HUDEP-2 (cell line): ENCODE data around the gene ZWILCH.

Source experiments
- DNase-seq, 76 experiments: peaks; one replicate each; lab custom pipeline; 2025; ENCODE audit not compliant: unreplicated experiment in 76 of 76; lab: John Stamatoyannopoulos, UW

ZWILCH gene

DNA sequence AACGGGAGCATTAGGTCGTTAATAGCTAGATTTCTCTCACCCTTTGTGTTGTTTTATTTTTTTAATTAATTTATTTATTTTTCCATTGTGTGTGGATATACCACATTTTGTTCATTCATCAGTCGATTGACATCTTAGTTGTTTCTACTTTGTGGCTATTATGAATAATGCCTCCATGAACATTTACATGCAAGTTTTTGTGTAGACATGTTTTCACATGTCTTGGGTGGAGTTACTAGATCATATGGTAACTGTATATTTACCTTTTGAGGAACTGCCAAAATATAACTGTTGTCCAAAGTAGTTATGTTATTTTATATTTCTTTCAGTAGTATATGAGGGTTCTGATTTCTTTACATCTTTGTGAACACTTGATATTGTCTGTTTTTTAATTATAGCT, 18.8 kb downstream of the ZWILCH start:
- no peak for DNase-seq

DNA sequence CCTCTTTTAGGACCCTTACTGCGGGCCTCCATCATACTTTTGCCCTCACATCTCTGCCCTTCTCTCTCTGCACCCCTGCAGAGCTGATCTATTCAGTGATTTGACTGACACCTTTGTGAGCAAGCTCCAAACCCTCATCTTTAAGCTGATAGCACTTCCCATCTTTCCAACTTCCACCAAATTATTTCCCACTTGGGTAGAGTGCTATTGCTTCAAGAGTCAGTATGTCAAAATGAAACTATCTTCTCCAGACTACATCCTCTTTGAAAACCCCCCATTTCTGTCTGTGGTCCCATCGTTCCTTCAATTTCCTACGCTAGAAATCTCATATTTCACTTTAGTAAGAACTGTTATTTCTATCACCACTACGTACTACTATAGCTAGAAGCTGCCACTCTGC, 19.7 kb downstream of the ZWILCH start:
- no peak for DNase-seq

DNA sequence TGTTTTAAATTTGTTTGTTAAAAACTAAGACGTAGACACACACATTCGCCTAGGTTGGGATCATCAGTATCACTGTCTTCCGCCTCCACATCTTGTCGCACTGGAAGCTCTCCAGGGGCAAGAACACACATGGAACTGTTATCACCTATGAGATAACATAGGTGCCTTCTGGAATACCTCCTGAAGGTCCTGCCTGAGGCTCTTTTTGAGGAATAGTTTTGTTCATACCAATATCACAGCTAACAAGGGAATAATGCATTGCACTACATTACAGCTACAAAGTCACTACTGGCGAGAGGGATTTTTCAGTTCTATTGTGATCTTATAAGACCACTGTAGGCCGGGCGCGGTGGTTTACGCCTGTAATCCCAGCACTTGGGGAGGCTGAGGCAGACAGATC, 29.9 kb downstream of the ZWILCH start:
- DNase-seq, result no peak

DNA sequence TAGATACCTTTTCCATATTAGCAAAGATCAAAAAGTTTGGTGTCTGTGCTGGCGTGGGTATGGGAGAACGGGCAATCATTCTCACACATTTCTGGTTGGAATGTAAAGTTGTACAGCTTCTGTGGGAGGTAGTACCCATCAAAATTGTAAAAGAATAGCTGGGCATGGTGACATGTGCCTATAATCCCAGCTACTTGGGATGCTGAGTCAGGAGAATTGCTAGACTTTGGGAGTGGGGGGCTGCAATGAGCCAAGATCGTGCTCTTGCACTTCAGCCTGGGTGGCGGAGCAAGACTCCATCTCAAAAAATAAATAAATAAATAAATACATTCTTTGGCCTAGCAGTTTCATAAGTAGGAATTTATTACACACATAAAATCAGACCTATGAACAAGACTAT, 37.8 kb downstream of the ZWILCH start:
- no peak for DNase-seq

DNA sequence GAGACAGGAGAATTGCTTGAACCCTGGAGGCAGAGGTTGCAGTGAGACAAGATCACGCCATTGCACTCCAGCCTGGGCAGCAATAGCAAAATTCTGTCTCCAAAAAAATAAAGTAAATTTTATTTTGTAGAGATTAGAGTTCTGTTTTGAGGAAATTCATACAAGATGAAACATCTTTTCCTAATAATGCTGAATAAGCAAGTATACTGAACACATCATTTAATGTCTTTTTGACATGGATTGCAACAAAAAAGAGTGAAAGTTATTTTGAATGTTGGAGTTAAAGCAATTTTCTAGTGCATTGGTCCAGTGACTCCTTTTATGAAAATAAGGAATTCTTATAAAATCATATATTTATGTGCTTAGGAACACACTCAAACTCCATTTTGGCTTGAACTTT, 40.1 kb downstream of the ZWILCH start:
- DNase-seq, result no peak

DNA sequence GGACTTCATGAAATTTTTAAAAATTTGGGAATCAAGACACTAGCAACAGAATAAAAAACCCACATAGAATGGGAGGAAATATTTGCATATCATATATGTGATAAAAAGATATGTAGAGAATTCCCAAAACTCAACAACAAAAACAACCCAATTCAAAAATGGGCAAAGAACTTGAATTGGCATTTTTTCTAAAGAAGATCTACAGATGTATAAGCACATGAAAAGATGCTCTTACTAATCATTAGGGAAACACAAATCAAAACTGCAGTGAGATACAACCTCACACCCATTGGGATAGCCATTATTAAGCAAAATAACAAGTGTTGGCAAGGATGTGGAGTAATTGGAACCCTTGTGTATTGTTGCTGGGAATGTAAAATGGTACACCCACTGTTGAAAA, 50.6 kb downstream of the ZWILCH start:
- no peak for DNase-seq

DNA sequence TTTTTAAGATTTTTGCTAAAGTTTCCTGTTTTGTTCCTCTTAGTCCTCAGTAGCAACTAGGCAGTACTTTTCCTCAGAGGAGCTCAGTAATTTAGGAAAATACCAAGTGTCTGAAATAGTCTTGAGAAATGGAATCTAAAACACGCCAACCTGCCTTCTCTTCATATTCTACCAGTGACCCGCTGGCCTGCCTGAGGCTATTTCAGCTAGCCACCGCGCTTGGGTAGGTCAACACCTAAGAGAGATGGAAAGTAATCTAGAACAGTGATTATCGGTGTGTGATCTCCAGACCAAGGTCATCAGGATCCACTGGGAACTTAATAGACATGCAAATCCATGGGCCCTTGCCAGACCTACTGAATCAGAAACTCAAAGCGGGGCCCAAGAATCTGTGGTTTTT, 53.1 kb downstream of the ZWILCH start:
- no peak for DNase-seq

DNA sequence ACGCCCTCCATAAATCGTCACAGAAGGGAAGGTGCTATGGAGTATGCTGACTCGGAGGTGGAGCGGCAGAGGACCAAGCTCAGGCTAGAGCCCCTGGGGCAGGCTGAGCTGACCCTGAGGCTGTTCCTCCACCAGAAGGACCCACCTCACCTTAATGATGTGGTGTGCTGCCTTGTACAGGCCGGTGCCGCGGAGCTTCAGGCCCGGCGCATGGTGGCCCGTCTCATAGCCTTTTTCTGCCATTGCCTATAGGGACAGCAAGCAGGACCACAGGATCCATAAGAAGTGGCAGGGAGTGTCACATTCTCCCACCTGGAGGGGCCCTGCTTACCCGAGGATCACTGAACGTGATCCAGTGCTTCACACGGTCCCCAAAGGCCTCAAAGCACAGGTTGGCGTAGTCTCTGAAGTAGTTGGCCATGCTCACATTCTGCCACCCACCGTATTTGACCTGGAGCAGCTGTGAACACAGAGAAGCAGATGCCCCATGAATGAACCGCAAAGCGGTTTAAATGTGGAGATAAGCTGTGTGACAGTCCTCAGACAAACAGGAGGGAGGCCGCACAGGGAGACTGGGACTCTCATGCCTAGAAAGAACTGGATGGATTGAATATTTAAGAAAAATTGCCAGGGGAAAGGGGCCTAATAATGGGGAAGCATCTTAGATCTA, 55.9 kb downstream of the ZWILCH start:
- no peak for DNase-seq

DNA sequence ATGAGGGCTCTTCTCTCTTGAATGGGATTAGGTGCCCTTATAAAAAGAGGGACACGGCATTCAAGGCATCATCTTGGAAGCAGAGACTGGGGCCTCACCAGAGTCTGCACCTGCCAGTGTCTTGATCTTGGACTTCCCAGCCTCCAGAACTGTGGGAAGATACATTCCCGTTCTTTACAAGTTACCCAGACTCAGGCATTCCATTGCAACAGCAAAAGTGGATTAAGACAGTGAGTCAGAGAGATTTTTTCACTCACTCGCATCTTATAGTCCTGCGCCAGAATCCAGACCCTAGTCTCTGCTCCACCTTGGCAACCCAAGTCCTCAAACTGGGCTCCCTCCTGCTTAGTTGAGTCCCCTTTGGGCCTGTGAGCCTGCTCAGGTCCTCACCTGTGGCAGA, 58.0 kb downstream of the ZWILCH start:
- no peak for DNase-seq

DNA sequence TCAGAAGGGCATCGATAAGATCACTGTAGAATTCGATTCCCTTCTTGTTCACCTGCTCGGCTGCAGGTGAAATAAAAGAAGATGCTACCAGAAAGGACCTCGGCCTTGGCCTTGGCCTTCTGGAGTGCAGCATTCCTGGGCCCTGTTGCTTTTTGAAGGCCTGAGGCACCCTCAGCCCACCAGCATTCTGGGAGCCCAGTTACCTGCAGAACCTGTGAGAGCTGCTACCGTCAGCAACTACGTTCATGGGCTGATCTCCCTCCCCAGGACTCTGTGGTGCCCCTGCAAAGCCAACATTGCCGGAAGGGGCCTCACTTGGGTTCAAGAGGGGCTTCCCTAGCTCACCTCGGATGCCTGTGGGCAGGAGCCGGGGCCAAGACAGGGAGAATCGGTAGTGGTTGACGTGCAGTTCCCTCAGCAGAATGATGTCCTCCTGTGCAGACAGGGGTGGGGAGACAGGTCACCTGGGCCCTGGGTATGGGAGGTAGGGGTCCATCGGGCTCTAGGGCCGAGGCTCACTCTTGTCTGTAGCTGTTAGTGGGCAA, 58.5 kb downstream of the ZWILCH start:
- no peak for DNase-seq

DNA sequence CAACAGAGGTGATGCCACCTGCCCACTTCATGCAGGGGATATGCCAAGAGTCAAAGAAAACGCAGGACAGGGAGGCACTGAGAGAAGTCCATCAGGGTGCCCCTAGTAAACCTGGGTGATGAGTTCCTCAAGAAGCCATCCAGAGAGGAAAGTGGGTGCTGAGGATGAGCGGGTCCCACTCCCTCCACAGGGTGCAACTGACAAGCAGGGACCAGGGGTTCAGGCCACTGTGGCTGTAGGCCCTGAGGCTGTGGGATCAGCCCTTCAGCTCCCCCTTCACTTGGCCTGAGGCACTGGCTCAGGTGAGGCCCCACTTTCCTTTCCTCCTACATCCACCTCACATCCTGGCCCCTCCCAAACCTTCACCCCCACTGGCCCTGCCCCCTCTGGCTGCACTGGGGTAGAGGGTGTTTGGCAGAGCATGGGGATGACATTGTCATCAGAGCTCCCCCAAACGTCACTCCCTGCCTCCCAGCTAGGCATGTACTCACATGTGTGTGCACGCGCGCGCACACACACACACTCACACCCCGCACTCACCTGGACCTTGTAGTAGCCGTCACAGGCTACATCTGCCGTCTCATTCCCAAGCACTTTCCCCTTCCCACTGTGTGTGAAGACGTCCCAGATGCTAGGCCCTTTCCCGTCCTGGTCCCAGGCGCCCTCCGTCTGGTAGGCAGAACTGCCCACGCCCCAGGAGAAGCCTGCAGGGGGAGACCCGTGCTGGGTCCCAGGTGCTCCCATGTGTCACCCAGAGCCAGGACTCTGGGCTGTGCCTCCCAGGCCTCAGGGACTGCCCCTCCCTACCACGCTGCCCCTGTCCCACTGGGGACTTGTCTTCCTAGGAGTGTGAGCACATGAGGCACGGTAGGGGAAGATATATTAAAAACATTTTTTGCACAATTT, 59.3 kb downstream of the ZWILCH start:
- DNase-seq, result no peak

DNA sequence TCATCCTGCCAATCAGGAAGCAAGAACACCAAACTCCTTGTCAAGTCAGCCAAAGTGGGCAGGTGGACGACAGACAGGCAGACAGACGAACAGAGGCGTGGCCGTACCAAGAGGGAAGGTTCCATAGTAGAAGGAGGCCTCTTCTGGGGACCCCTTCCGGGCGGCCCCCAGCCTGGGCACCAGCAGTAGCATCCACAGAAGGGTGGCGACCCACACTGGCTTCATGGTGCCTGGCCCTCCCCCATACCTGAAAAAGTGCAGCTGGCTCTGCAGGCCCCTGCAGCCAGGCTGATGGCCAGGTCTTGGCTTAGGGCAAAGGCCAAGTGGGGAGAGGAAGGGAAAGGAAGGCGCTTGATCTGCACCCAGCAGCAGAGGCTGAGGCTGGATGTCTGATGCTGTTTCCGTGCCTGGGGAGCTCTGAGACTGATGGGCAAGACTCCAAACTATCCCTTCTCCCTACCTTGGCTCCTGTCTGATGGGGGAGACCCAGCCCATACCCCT, 60.1 kb downstream of the ZWILCH start:
- DNase-seq, result no peak

DNA sequence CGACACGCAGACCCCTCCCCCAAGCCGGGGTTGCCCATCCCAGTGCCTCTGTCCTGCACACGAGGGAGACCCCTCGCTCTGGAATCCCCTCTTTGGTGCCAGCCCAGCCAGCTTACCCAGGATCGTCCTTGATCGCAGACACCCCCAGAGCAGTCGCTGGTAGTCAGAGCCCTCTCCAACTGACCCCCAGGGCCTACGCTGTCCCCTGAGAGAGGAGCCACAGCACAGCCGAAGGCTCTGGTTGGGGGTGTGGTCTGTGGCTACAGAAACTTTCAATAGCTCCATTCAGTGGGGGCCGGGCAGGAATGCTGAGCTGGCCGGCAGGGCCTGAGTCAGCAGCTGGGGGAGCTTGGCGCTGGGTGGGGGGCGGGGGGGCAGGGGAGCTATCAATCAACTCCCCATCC, 60.6 kb downstream of the ZWILCH start, which contains the start of gene LCTL:
TSS of gene LCTL (minus strand) at position 258 of the 404 bp plus-strand sequence. CDS start 633 bp downstream, outside the sequence.
- DNase-seq, result no peak

DNA sequence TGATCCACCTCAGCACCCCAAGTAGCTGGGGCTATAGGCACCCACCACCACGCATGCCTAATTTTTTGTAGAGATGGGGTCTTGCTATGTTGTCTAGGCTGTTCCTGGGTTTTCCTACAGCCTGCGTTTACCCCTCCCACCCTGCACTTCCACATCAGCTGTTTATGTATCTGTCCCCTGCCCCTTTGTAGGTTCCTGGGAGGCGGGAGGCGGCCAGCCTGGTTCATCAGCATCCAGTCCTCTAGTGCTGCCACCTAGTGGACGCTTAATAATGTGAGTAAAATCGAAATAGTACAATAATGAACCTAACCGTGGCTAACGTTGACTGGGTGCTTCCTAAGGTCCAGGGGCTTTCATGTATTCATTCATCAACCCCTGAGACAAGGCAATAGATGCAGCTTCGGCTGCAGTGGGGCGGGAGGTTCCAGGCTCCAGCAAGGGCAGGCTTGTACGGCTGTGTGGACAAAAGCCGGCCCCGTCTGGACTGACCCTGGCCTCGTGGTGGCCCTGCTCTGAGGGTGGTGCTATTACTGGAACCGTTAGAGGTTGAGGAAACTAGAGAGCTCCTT, 61.9 kb downstream of the ZWILCH start:
- DNase-seq, result peak in 58 of 76 experiments; percentile 6 to 72 (median 34)

DNA sequence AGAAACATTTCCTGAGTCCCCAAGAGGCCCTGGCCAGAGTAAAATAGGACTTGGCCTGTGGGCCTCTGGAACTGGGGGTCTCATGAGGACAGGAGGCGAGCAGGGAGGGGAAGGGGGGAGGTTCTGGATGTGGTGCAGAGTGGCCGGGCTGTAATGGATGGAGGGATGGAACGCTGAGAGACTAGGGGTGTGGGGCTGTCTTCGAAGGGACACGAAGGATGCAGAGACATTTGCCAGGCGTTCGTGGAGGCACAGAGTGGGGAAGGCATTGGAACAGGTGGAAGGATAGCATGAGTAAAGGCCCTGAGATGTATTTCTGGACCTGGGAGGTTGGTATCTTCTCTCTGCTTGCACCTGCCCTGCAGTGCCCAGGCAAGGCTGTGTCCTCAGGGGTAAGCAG, 62.8 kb downstream of the ZWILCH start:
- no peak for DNase-seq

DNA sequence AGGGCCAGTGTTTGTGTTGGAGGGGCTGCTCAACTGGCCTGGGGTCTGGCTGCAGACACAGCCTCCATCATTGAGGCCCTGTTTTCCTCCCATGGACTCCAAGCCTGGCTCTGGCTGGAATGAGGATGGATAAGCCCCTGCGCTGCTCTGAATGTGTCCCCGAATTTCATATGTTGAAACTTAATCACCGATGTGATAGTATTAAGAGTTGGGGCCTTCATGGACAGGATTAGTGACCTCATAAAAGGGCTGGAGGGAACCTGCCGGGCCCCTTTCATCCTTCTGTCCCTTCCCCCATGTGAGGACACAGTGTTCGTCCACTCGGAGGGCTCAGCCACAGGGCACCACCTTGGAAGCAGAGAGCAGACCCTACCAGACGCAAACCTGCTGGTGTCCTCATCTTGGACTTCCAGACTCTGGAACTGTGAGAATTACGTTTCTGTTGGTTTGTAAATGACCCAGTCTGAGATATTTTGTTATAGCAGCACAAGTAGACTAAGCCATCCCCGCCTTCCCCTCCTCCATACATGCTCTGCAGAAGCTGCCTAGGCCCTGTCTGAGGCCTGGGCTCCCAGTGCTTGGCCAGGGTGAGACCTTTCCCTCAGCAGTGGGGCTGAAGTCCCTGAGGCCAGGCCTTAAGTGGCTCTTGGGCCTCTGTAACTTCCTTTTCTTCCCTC, 64.5 kb downstream of the ZWILCH start:
- DNase-seq, result no peak

DNA sequence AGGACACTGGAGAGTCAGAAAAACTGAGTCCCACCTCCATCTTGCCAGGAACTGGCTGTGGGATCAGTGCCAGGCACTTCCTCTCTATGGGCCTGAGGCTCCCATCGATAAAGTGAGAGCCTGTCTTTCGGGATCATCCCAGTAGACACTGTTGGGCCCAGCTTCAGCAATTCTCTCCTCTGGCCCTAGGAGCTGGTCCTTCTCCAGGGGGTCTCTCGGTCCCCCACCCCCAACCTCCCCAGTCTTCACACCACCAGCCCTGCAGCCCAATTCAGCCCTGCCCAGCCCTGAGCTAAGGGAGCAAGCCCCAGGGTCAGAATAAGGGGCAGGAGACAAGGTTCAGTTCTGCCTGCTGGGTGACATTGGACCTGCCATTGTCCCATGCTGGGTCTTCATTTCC, 65.2 kb downstream of the ZWILCH start:
- DNase-seq, result no peak

DNA sequence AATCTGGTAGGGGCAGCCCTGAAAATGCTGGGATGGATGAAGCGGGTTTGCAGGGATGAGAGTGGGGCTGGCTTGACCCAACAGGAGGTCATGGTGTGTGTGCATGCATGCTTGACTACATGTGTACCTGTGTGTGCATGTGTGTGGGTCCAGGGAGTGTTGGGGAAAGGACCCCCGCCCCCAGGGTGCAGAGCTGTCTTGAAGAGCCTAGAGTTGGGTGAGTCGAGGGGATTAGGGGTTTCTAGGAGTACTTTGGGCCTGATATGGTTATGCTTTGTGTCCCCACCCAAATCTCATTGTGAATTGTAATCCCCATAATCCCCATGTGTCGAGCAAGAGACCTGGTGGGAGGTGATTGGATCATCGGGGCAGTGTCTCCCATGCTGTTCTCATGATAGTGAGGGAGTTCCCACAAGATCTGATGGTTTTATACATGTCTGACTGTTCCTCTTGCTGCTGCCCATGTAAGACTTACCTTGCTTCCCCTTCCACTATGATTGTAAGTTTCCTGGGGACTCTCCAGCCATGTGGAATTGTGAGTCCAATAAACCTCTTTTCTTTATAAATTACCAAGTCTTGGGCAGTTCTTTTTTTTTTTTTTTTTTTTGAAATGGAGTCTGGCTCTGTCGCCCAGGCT, 65.8 kb downstream of the ZWILCH start:
- DNase-seq, result no peak

DNA sequence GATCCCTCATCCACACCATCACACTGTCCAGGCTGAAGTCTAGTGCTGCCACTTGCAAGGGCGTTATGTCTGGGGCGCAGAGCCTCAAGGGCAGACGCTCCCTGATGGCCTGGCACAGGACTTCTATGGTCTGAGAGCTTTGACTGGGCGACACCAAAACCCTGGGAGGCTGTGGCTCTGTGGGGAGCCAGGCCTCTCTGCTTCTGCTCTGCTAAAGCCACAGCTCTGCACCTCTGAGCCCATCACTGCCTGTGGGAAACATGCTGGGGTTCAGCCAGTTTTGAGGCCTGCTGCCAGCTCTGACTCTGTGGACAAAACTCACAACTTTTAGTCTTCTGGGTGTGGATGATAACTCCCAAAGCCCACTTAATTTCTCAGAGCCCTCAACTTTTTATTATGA, 67.0 kb downstream of the ZWILCH start:
- DNase-seq, result no peak

DNA sequence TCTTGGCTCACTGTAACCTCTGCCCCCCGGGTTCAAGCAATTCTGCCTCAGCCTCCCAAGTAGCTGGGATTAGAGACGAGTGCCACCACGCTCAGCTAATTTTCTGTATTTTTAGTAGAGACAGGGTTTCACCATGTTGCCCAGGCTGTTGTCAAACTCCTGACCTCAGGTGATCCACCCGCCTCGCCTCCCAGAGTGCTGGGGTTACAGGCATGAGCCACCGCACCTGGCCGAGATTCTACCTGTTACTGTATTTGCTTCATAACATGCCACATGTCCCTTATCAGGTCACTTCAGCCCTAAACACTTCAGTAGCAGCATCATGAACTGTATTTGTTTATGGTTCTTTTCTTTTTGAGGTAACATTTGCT, 68.2 kb downstream of the ZWILCH start:
- DNase-seq, result no peak
